ENCODE measurements around the gene DNAL4. TPM values are rescaled to one million over a fixed set of nuclear protein-coding genes. Genes with fewer than 3 reads are reported as not detected.

The DNAL4 gene
- total and polyA plus RNA-seq, 2 of the 4 experiments (the other 2 are of a cell fraction), result 6.1 to 12.1 TPM

GRCh38 chr22:38786631-38787030 is 7.3 kb downstream of the DNAL4 start:
- H3K4me2 ChIP-seq (ENCODE audit: low read depth, low read length), result no peak overlapping the region
- in situ Hi-C loops (cut with MboI; ENCODE audit: low sequenced_read_pairs) (no loop called here), intact Hi-C loops (cut with micrococcal nuclease) (loop anchor here (5.0 kb wide), 1 partner anchor 56 kb away; the partner anchor contains the start of gene NPTXR), dilution Hi-C loops (cut with HindIII; ENCODE audit: low sequenced_read_pairs, unreplicated experiment) (no loop called here)
- H3K27me3 ChIP-seq (ENCODE audit: control insufficient read depth, insufficient read depth, low read length), result no peaks in the 10 kb centered on the region
- H3K18ac ChIP-seq (ENCODE audit: low read depth, low read length), result no peak overlapping the region
- H3K4me1 ChIP-seq (ENCODE audit: control insufficient read depth, insufficient read depth, low read length), result peaks cover 14% of the 10 kb centered on the region
- peak overlapping the region in 1 of 2 experiments; percentile 10; a peak in 1 of 4 replicates for H4K8ac ChIP-seq (ENCODE audit: low read depth in 2 of 2, low read length in 2 of 2)
- H3K4ac ChIP-seq (ENCODE audit: low read depth, low read length), result peak overlapping the region; percentile 23; the same call in 1 of the 2 replicates
- 86% methylated on average over 2 of the region's 3 CpGs; no CpG with 5 or more reads in 1 of the 2 experiments for WGBS, 2 experiments (ENCODE audit: extremely low coverage in 2 of 2, insufficient read length in 1 of 2)
- no peak overlapping the region for H3K4me3 ChIP-seq (ENCODE audit: insufficient read depth, low read depth, low read length)
- peaks cover 10% of the 10 kb centered on the region; the same call in 1 of the 2 replicates for H4K20me1 ChIP-seq (ENCODE audit: insufficient read depth, low read length)
- CTCF ChIA-PET, result interaction anchor here (1.2 kb wide), 1 partner anchor 56 kb away, joined by 3 read pairs; no protein-coding TSS in a partner anchor
- no peak overlapping the region for H2AK9ac ChIP-seq (replicated peaks; ENCODE audit: low read depth, low read length, poor library complexity)
- no peak overlapping the region for H2BK20ac ChIP-seq (ENCODE audit: low read depth, low read length)
- DNase-seq (no peak), ATAC-seq (ENCODE audit: low read depth) (no peak)
- H3K36me3 ChIP-seq (ENCODE audit: control insufficient read depth, insufficient read depth, low read length), result peaks cover 7% of the 10 kb centered on the region
- H2BK15ac ChIP-seq (ENCODE audit: low read depth, low read length), result no peak overlapping the region
- peaks cover 31% of the 10 kb centered on the region for H3K9me1 ChIP-seq (ENCODE audit: insufficient read depth, low read length)
- TF ChIP-seq POLR2A (IDR thresholded peaks at IDR 0.05; ENCODE audit: low read depth, low read length) (no peak), RCOR1 (IDR thresholded peaks at IDR 0.05; ENCODE audit: insufficient replicate concordance, low read length) (no peak), CHD1 (IDR thresholded peaks at IDR 0.05; ENCODE audit: low read depth, low read length) (no peak), USF2 (IDR thresholded peaks at IDR 0.05; ENCODE audit: low read depth, low read length) (no peak), MAZ (IDR thresholded peaks at IDR 0.05; ENCODE audit: borderline replicate concordance, low read depth, low read length) (no peak), RFX5 (IDR thresholded peaks at IDR 0.05; ENCODE audit: low read depth, low read length) (no peak), BHLHE40 (IDR thresholded peaks at IDR 0.05; ENCODE audit: low read depth, low read length) (no peak), CTCF (conservative IDR thresholded peaks at IDR 0.05; ENCODE audit: low read depth, low read length) (no peak), MAFK (IDR thresholded peaks at IDR 0.05; ENCODE audit: low read depth, low read length) (no peak), FOS (IDR thresholded peaks at IDR 0.05; ENCODE audit: low read depth, low read length) (no peak), NFE2L2 (IDR thresholded peaks at IDR 0.05; ENCODE audit: low read depth, low read length) (no peak), CEBPB (IDR thresholded peaks at IDR 0.05; ENCODE audit: low read depth, low read length) (no peak), RAD21 (IDR thresholded peaks at IDR 0.05; ENCODE audit: low read length) (no peak), ELK1 (IDR thresholded peaks at IDR 0.05; ENCODE audit: borderline replicate concordance, low read depth, low read length) (no peak), SMC3 (IDR thresholded peaks at IDR 0.05; ENCODE audit: low read depth, low read length) (no peak)
- no peak overlapping the region for H3K27ac ChIP-seq (ENCODE audit: insufficient read depth, low read length)
- POLR2A ChIA-PET (ENCODE audit: unreplicated experiment), result no interaction called here
- H2AK5ac ChIP-seq (ENCODE audit: low read depth, low read length), result 0 out of 2 replicates have a peak overlapping the region, but pooled peaks have one; percentile 30
- H2BK5ac ChIP-seq (ENCODE audit: low read depth, low read length, poor library complexity, severe bottlenecking), result no peak overlapping the region
- H4K5ac ChIP-seq (ENCODE audit: low read depth, low read length), result no peak overlapping the region
- peak overlapping the region; percentile 54 for H3K14ac ChIP-seq (replicated peaks; ENCODE audit: low read depth, low read length)
- no peak overlapping the region for H2AFZ ChIP-seq (replicated peaks; ENCODE audit: low read length, poor library complexity)
- H3K56ac ChIP-seq (ENCODE audit: extremely low read depth, insufficient read depth, low read length), result no peak overlapping the region
- H2BK120ac ChIP-seq (ENCODE audit: low read depth, low read length), result no peak overlapping the region
- peaks cover 6 to 49% of the 10 kb centered on the region in 2 experiments; a peak in 3 of 4 replicates for H3K79me1 ChIP-seq (ENCODE audit: low read depth in 1 of 2, low read length in 2 of 2)
- no peak overlapping the region for H3K23ac ChIP-seq (ENCODE audit: low read depth, low read length)
- BruUV-seq (replicated peaks), result no TSS peak
- no peak overlapping the region for H4K91ac ChIP-seq (ENCODE audit: insufficient read depth, low read depth, low read length)
- H3K9ac ChIP-seq (ENCODE audit: low read depth, low read length), result no peak overlapping the region
- no peaks in the 10 kb centered on the region for H3K9me3 ChIP-seq (ENCODE audit: control insufficient read depth, insufficient read depth, low read length)
